ENCODE results near the gene ZDHHC13. TPM values are rescaled to one million over a fixed set of nuclear protein-coding genes. Genes with fewer than 3 reads are reported as not detected.

The ZDHHC13 gene
- total and polyA plus RNA-seq, 2 of the 4 experiments (the other 2 are of a cell fraction), result 7.2 to 15.1 TPM

DNA sequence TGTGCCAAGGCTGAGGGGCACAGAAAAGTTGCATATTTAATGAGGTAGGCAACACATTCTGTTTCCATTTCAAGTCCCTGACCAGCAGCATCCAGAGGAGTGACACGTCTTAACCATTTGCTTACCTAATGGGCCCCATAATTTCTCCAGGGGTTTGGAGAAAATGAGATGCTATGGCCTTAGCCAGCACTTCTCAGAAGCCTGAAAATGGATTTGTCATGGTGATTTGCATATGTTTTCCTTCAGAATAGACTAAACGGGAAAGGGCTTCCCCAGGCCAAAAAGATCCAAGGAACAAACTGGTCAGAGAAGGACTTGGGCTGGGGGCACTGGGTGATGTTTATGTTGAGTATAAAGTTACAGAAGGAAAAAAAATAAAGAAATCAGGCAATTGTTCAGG is 68.1 kb downstream of the ZDHHC13 start:
- Histone ChIP-seq H3K56ac (ENCODE audit: extremely low read depth, insufficient read depth, low read length) (no peak overlapping the region), H2BK120ac (ENCODE audit: low read depth, low read length) (no peak overlapping the region), H4K5ac (ENCODE audit: low read depth, low read length) (no peak overlapping the region), H3K14ac (replicated peaks; ENCODE audit: low read depth, low read length) (no peak overlapping the region), H2AK9ac (replicated peaks; ENCODE audit: low read depth, low read length, poor library complexity) (no peak overlapping the region), H2AK5ac (ENCODE audit: low read depth, low read length) (no peak overlapping the region), H3K23ac (ENCODE audit: low read depth, low read length) (no peak overlapping the region), H2AFZ (replicated peaks; ENCODE audit: low read length, poor library complexity) (no peak overlapping the region), H3K9me3 (ENCODE audit: control insufficient read depth, insufficient read depth, low read length) (no peaks in the 10 kb centered on the region), H3K27me3 (ENCODE audit: control insufficient read depth, insufficient read depth, low read length) (no peaks in the 10 kb centered on the region), H4K91ac (ENCODE audit: insufficient read depth, low read depth, low read length) (no peak overlapping the region), H3K18ac (ENCODE audit: low read depth, low read length) (no peak overlapping the region), H3K9ac (ENCODE audit: low read depth, low read length) (no peak overlapping the region), H3K4me3 (ENCODE audit: insufficient read depth, low read depth, low read length) (no peak overlapping the region), H3K36me3 (ENCODE audit: control insufficient read depth, insufficient read depth, low read length) (no peaks in the 10 kb centered on the region), H4K8ac (ENCODE audit: low read depth in 2 of 2, low read length in 2 of 2) (no peak overlapping the region), H3K4me2 (ENCODE audit: low read depth, low read length) (no peak overlapping the region), H2BK5ac (ENCODE audit: low read depth, low read length, poor library complexity, severe bottlenecking) (no peak overlapping the region), H2BK15ac (ENCODE audit: low read depth, low read length) (no peak overlapping the region), H3K27ac (ENCODE audit: insufficient read depth, low read length) (no peak overlapping the region), H4K20me1 (ENCODE audit: insufficient read depth, low read length) (no peaks in the 10 kb centered on the region), H3K4ac (ENCODE audit: low read depth, low read length) (no peak overlapping the region), H3K79me1 (ENCODE audit: low read depth in 1 of 2, low read length in 2 of 2) (no peaks in the 10 kb centered on the region), H3K4me1 (ENCODE audit: control insufficient read depth, insufficient read depth, low read length) (no peaks in the 10 kb centered on the region), H3K9me1 (ENCODE audit: insufficient read depth, low read length) (0 out of 2 replicates have a peak, but pooled peaks cover 3% of the 10 kb centered on the region), H2BK20ac (ENCODE audit: low read depth, low read length) (no peak overlapping the region)
- in situ Hi-C loops (cut with MboI; ENCODE audit: low sequenced_read_pairs), result no loop called here
- CTCF ChIA-PET, result no interaction called here
- BruUV-seq (replicated peaks), result no TSS peak
- intact Hi-C loops (cut with micrococcal nuclease), result no loop called here
- TF ChIP-seq CHD1 (IDR thresholded peaks at IDR 0.05; ENCODE audit: low read depth, low read length), result no peak
- no peak for TF ChIP-seq MXI1 (IDR thresholded peaks at IDR 0.05; ENCODE audit: borderline replicate concordance, low read depth, low read length)
- TF ChIP-seq SMC3 (IDR thresholded peaks at IDR 0.05; ENCODE audit: low read depth, low read length), result no peak
- no peak for TF ChIP-seq NFE2L2 (IDR thresholded peaks at IDR 0.05; ENCODE audit: low read depth, low read length)
- TF ChIP-seq, protein P1, sequence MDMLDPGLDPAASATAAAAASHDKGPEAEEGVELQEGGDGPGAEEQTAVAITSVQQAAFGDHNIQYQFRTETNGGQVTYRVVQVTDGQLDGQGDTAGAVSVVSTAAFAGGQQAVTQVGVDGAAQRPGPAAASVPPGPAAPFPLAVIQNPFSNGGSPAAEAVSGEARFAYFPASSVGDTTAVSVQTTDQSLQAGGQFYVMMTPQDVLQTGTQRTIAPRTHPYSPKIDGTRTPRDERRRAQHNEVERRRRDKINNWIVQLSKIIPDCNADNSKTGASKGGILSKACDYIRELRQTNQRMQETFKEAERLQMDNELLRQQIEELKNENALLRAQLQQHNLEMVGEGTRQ (IDR thresholded peaks at IDR 0.05; ENCODE audit: low read depth, low read length), result no peak
- no peak for TF ChIP-seq CEBPB (IDR thresholded peaks at IDR 0.05; ENCODE audit: low read depth, low read length)
- DNase-seq, result no peak
- WGBS, 2 experiments (ENCODE audit: extremely low coverage in 2 of 2, insufficient read length in 1 of 2), result no CpG with 5 or more reads among the region's 2 CpGs
- no peak for ATAC-seq (ENCODE audit: low read depth)
- POLR2A ChIA-PET (ENCODE audit: unreplicated experiment), result no interaction called here
- dilution Hi-C loops (cut with HindIII; ENCODE audit: low sequenced_read_pairs, unreplicated experiment), result no loop called here
